ENCODE measurements around the gene CCHCR1.

CCHCR1 gene

GRCh38 chr6:31125586-31126363 is 31.8 kb downstream of the CCHCR1 start:
- no peak for DNase-seq

- peak; percentile 66 for DNase-seq
Observed at GRCh38 chr6:31125162-31125561, 32.4 kb downstream of the CCHCR1 start.

GRCh38 chr6:31122791-31123706 is 34.6 kb downstream of the CCHCR1 start:
- DNase-seq: peak; percentile 83

GRCh38 chr6:31121131-31121790 is 36.3 kb downstream of the CCHCR1 start:
- no peak for DNase-seq

GRCh38 chr6:31120151-31120915 is 37.3 kb downstream of the CCHCR1 start, which contains the start of gene CDSN:
Gene CDSN, minus strand, starts transcription at chr6:31120446. Its CDS starts 27 bp downstream, at chr6:31120419.
- DNase-seq: no peak

- DNase-seq: no peak
Observed at GRCh38 chr6:31118178-31118577, 39.4 kb downstream of the CCHCR1 start.

GRCh38 chr6:31116661-31117385 is 40.8 kb downstream of the CCHCR1 start:
- DNase-seq: no peak

- no peak for DNase-seq
Observed at GRCh38 chr6:31115941-31116560, 41.6 kb downstream of the CCHCR1 start.

GRCh38 chr6:31114970-31115849 is 42.4 kb downstream of the CCHCR1 start:
- DNase-seq: no peak

- peak; percentile 81 for DNase-seq
Observed at GRCh38 chr6:31114541-31114878, 43.1 kb downstream of the CCHCR1 start, which contains the start of gene PSORS1C1. Gene PSORS1C1, plus strand, starts transcription at chr6:31114800. Its CDS starts 14,833 bp downstream, at chr6:31129633.

- DNase-seq: peak; percentile 49
Observed at GRCh38 chr6:31113861-31114540, 43.6 kb downstream of the CCHCR1 start.

- DNase-seq: no peak
Observed at GRCh38 chr6:31112478-31112877, 45.1 kb downstream of the CCHCR1 start, which contains the start of gene C6orf15. Gene C6orf15, minus strand, starts transcription at chr6:31112575. Its CDS starts 20 bp downstream, at chr6:31112555.

- DNase-seq: no peak
Observed at GRCh38 chr6:31111712-31112111, 45.9 kb downstream of the CCHCR1 start.

- DNase-seq: no peak
Observed at GRCh38 chr6:31110825-31111582, 46.6 kb downstream of the CCHCR1 start.

GRCh38 chr6:31107052-31107451 is 50.5 kb downstream of the CCHCR1 start:
- DNase-seq: no peak

- no peak for DNase-seq
Observed at GRCh38 chr6:31103136-31103535, 54.5 kb downstream of the CCHCR1 start.

- DNase-seq: no peak
Observed at GRCh38 chr6:31098449-31098938, 59.1 kb downstream of the CCHCR1 start.

- DNase-seq: no peak
Observed at GRCh38 chr6:31096656-31097055, 60.9 kb downstream of the CCHCR1 start.

Data from femur (tissue), 1 donor.